Mesendoderm (in vitro differentiated cells): ENCODE results near the gene SIRPD.

Experiments used
- DNase-seq: peaks from one replicate; pipeline ENCODE4 v3.0.0; 2013
- H2AK5ac ChIP-seq: 2 replicates; pipeline ENCODE4 v1.6.1; 2013; ENCODE audit warnings: low read length, inconsistent platforms
- H2BK120ac ChIP-seq: 2 replicates; pipeline ENCODE4 v1.6.1; 2013; ENCODE audit warnings: low read depth, mild to moderate bottlenecking, low read length, moderate library complexity, mixed read lengths
- H2BK15ac ChIP-seq: replicated peaks from 2 replicates; pipeline ENCODE4 v1.6.1; 2013; ENCODE audit warnings: low read depth, mild to moderate bottlenecking, moderate library complexity
- H2BK5ac ChIP-seq: 2 replicates; pipeline ENCODE4 v1.6.1; 2013; ENCODE audit warnings: low read length, inconsistent platforms
- H3K18ac ChIP-seq: 2 replicates; pipeline ENCODE4 v1.6.1; 2013; ENCODE audit warnings: mild to moderate bottlenecking, low read length, mixed read lengths
- H3K23ac ChIP-seq: one replicate; pipeline ENCODE4 v1.6.1; 2013; ENCODE audit warnings: low read length
- H3K27ac ChIP-seq: 2 replicates; pipeline ENCODE4 v1.5.1; 2013; ENCODE audit warnings: low read depth, mild to moderate bottlenecking, inconsistent platforms, low read length, moderate library complexity
- H3K27me3 ChIP-seq: 2 replicates; pipeline ENCODE4 v1.6.1; 2013; ENCODE audit warnings: low read length, control low read depth, mild to moderate bottlenecking, inconsistent platforms; ENCODE audit not compliant: insufficient read depth, poor library complexity
- H3K36me3 ChIP-seq: 2 replicates; pipeline ENCODE4 v1.6.1; 2013; ENCODE audit warnings: low read length, inconsistent platforms; ENCODE audit not compliant: control insufficient read depth, insufficient read depth
- H3K4ac ChIP-seq: one replicate; pipeline ENCODE4 v1.6.1; 2013; ENCODE audit warnings: low read depth, mild to moderate bottlenecking, low read length, moderate library complexity
- H3K4me1 ChIP-seq: 2 replicates; pipeline ENCODE4 v1.6.1; 2013; ENCODE audit warnings: low read depth, low read length, inconsistent platforms; ENCODE audit not compliant: control insufficient read depth
- H3K4me2 ChIP-seq: 2 replicates; pipeline ENCODE4 v1.6.1; 2013; ENCODE audit warnings: low read length
- H3K4me3 ChIP-seq: 2 replicates; pipeline ENCODE4 v1.5.1; 2013; ENCODE audit warnings: mild to moderate bottlenecking, low read length
- H3K56ac ChIP-seq: one replicate; pipeline ENCODE4 v1.6.1; 2013; ENCODE audit warnings: low read length
- H3K79me1 ChIP-seq: 2 replicates; pipeline ENCODE4 v1.6.1; 2013; ENCODE audit warnings: low read length, inconsistent platforms
- H3K79me2 ChIP-seq: 2 replicates; pipeline ENCODE4 v1.6.1; 2013; ENCODE audit warnings: mild to moderate bottlenecking, low read length; ENCODE audit not compliant: control insufficient read depth, insufficient read depth
- H3K9ac ChIP-seq: 2 replicates; pipeline ENCODE4 v1.6.1; 2013; ENCODE audit warnings: low read length, inconsistent platforms
- H4K5ac ChIP-seq: one replicate; pipeline ENCODE4 v1.6.1; 2013; ENCODE audit warnings: low read length
- H4K8ac ChIP-seq: one replicate; pipeline ENCODE4 v1.6.1; 2013; ENCODE audit warnings: low read depth, mild to moderate bottlenecking, control low read depth, low read length, moderate library complexity
- WGBS: extraction: QIAGEN DNeasy Blood & Tissue Kit; methylation state at CpG from one replicate; pipeline ENCODE4 v1.1.7; 2013; ENCODE audit warnings: low lambda C conversion rate, missing lambda C conversion rate; ENCODE audit not compliant: insufficient coverage; ENCODE audit errors: extremely low coverage; 5-methylcytosine and 5-hydroxymethylcytosine counted together

Gene SIRPD

GRCh38 chr20:1527923-1528322 lies 29.6 kb downstream of the SIRPD start:
- Histone ChIP-seq H3K18ac (no peak overlapping the region), H4K5ac (no peak overlapping the region), H3K36me3 (no peaks in the 10 kb centered on the region), H3K4me2 (no peak overlapping the region), H2BK120ac (no peak overlapping the region), H3K4me3 (no peak overlapping the region), H3K23ac (no peak overlapping the region), H2AK5ac (no peak overlapping the region), H3K56ac (no peak overlapping the region), H3K4ac (no peak overlapping the region), H3K4me1 (no peaks in the 10 kb centered on the region), H3K79me2 (no peaks in the 10 kb centered on the region), H4K8ac (no peak overlapping the region), H3K27me3 (no peaks in the 10 kb centered on the region), H3K27ac (no peak overlapping the region), H3K79me1 (no peaks in the 10 kb centered on the region), H2BK5ac (no peak overlapping the region), H2BK15ac (no peak overlapping the region), H3K9ac (no peak overlapping the region)
- DNase-seq, result no peak

GRCh38 chr20:1526896-1527295 lies 30.6 kb downstream of the SIRPD start:
- Histone ChIP-seq H2AK5ac (no peak overlapping the region), H3K4me3 (no peak overlapping the region), H2BK15ac (no peak overlapping the region), H2BK120ac (no peak overlapping the region), H3K36me3 (no peaks in the 10 kb centered on the region), H3K4me1 (no peaks in the 10 kb centered on the region), H3K23ac (no peak overlapping the region), H3K27me3 (no peaks in the 10 kb centered on the region), H4K8ac (no peak overlapping the region), H3K79me1 (no peaks in the 10 kb centered on the region), H3K18ac (no peak overlapping the region), H3K9ac (no peak overlapping the region), H3K79me2 (no peaks in the 10 kb centered on the region), H3K27ac (no peak overlapping the region), H2BK5ac (no peak overlapping the region), H3K4me2 (no peak overlapping the region), H3K56ac (no peak overlapping the region), H4K5ac (no peak overlapping the region), H3K4ac (no peak overlapping the region)
- DNase-seq, result no peak

- H3K27ac ChIP-seq, result no peak overlapping the region
- H2BK15ac ChIP-seq, result no peak overlapping the region
- WGBS, result no CpG with 5 or more reads among the region's 1 CpG
- H3K4me2 ChIP-seq, result no peak overlapping the region
- no peak overlapping the region for H3K4me3 ChIP-seq
- H3K27me3 ChIP-seq, result no peaks in the 10 kb centered on the region
- no peaks in the 10 kb centered on the region for H3K4me1 ChIP-seq
- no peak overlapping the region for H3K23ac ChIP-seq
- H2AK5ac ChIP-seq, result no peak overlapping the region
- no peak overlapping the region for H3K18ac ChIP-seq
- no peaks in the 10 kb centered on the region for H3K79me1 ChIP-seq
- no peak overlapping the region for H2BK120ac ChIP-seq
- H4K8ac ChIP-seq, result no peak overlapping the region
- no peaks in the 10 kb centered on the region for H3K79me2 ChIP-seq
- no peak overlapping the region for H3K4ac ChIP-seq
- H3K36me3 ChIP-seq, result no peaks in the 10 kb centered on the region
- no peak overlapping the region for H3K9ac ChIP-seq
- no peak for DNase-seq
- H2BK5ac ChIP-seq, result no peak overlapping the region
- no peak overlapping the region for H3K56ac ChIP-seq
- H4K5ac ChIP-seq, result no peak overlapping the region
Measured at GRCh38 chr20:1526310-1526709, 31.2 kb downstream of the SIRPD start.

DNA sequence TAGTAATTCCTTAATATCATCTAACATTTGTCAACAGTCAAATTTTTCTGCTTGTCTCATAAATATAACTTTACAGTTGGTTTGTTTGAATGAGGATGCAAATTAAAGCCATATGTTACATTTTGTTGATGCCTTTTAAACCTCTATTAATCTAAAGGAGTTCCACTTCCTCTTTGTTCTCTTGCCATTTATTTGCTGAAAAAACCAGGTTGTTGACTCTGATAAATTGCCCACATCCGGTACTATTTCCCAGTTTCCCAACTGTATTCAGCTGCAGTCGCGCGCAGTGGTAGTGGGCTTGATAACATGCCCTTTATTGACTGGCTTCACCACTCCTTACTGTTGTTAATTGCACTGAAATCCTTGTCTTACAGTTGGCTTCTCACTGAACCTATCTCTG lies 33.5 kb downstream of the SIRPD start:
- Histone ChIP-seq H2BK15ac (no peak overlapping the region), H4K5ac (no peak overlapping the region), H3K79me2 (no peaks in the 10 kb centered on the region), H3K27me3 (no peaks in the 10 kb centered on the region), H3K23ac (no peak overlapping the region), H3K4me3 (no peak overlapping the region), H3K27ac (no peak overlapping the region), H2BK5ac (no peak overlapping the region), H3K9ac (no peak overlapping the region), H3K4me2 (no peak overlapping the region), H3K36me3 (no peaks in the 10 kb centered on the region), H4K8ac (no peak overlapping the region), H3K4me1 (no peaks in the 10 kb centered on the region), H3K4ac (no peak overlapping the region), H3K79me1 (no peaks in the 10 kb centered on the region), H3K18ac (no peak overlapping the region), H2AK5ac (no peak overlapping the region), H2BK120ac (no peak overlapping the region), H3K56ac (no peak overlapping the region)
- no CpG with 5 or more reads among the region's 4 CpGs for WGBS
- no peak for DNase-seq

DNA sequence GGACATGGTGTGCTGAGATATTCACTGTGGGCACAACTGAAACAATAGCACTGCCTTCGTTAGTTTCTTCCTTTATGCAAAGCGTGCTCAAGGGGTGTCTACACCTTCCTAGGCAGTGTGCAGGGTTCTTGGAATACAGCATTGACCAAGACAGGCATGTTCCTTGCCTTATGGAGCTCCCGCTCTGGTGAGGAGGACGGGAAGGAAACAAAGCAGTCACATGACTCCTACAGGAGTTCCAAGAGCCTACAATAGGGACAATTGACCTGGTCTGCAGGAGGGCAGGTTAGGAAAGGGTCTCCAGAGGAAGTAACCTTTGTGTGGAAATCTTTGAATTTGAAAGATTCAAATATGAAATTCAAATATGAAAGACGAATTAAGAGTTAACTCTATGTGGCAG lies 40.5 kb downstream of the SIRPD start:
- no peaks in the 10 kb centered on the region for H3K27me3 ChIP-seq
- H3K4me2 ChIP-seq, result no peak overlapping the region
- no peaks in the 10 kb centered on the region for H3K36me3 ChIP-seq
- no peak overlapping the region for H3K9ac ChIP-seq
- no peak overlapping the region for H3K18ac ChIP-seq
- no peak overlapping the region for H2BK5ac ChIP-seq
- no peak overlapping the region for H2AK5ac ChIP-seq
- no peak overlapping the region for H4K8ac ChIP-seq
- no peak overlapping the region for H3K4me3 ChIP-seq
- H3K4ac ChIP-seq, result no peak overlapping the region
- DNase-seq, result no peak
- H3K23ac ChIP-seq, result no peak overlapping the region
- H3K4me1 ChIP-seq, result no peaks in the 10 kb centered on the region
- H3K56ac ChIP-seq, result no peak overlapping the region
- WGBS, result no CpG with 5 or more reads among the region's 5 CpGs
- no peak overlapping the region for H3K27ac ChIP-seq
- no peaks in the 10 kb centered on the region for H3K79me2 ChIP-seq
- H2BK120ac ChIP-seq, result no peak overlapping the region
- H3K79me1 ChIP-seq, result no peaks in the 10 kb centered on the region
- H2BK15ac ChIP-seq, result no peak overlapping the region
- no peak overlapping the region for H4K5ac ChIP-seq

DNA sequence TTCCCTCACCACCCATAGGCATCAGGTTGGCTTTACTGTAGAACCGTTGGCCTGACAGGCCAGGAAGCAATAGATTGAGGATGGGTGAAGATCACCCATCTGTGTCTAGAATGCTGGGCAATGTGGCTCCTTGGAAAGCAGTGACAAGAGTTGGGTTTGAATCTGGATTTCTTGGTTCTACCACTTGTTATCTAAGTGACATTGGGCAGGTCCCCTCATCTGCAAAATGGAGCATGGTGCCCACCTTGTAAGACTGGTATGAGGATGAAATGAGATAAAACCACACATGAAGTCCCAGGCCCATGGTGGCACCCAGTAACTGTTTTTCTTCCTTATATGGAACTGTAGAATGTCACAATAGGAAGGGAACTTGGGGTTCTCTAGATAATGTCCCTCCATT lies 43.7 kb downstream of the SIRPD start:
- no peak for DNase-seq
- no peak overlapping the region for H4K5ac ChIP-seq
- H3K18ac ChIP-seq, result no peak overlapping the region
- H3K9ac ChIP-seq, result no peak overlapping the region
- H3K79me1 ChIP-seq, result no peaks in the 10 kb centered on the region
- no peaks in the 10 kb centered on the region for H3K4me1 ChIP-seq
- no peak overlapping the region for H2BK5ac ChIP-seq
- H3K23ac ChIP-seq, result peak overlapping the region; percentile 6
- no peak overlapping the region for H2AK5ac ChIP-seq
- no peak overlapping the region for H3K4me2 ChIP-seq
- no peaks in the 10 kb centered on the region for H3K36me3 ChIP-seq
- H2BK15ac ChIP-seq, result no peak overlapping the region
- no CpG with 5 or more reads among the region's 1 CpG for WGBS
- H3K4ac ChIP-seq, result no peak overlapping the region
- H3K27ac ChIP-seq, result no peak overlapping the region
- no peaks in the 10 kb centered on the region for H3K27me3 ChIP-seq
- no peaks in the 10 kb centered on the region for H3K79me2 ChIP-seq
- H3K56ac ChIP-seq, result no peak overlapping the region
- no peak overlapping the region for H2BK120ac ChIP-seq
- H4K8ac ChIP-seq, result no peak overlapping the region
- no peak overlapping the region for H3K4me3 ChIP-seq
